Stimulated activated CD8-positive, alpha-beta memory T cell treated with anti-CD3 and anti-CD28 coated beads, Interleukin-15, amount 100 ng/mL, for 4 hours (primary cell): ENCODE results near the gene KRT81.
"Not testable (repeated sequence)": the region's sequence is repeated elsewhere in the genome, so short reads cannot be mapped to it uniquely, and the experiment has no call there.

Source experiments
- DNase-seq, 2 donors: peaks; one replicate each; pipeline ENCODE4 v3.0.0-alpha.2; 2020; ENCODE audit warnings: low read depth in 2 of 2

Gene KRT81

GRCh38 chr12:52274521-52275120 lies 16.7 kb downstream of the KRT81 start, which contains the start of gene KRT86:
TSS of gene KRT86 (plus strand) at chr12:52274645. CDS start at chr12:52301917, 27,272 bp downstream.
- DNase-seq, result no peak

GRCh38 chr12:52271158-52271557 lies 20.2 kb downstream of the KRT81 start:
- no peak for DNase-seq

GRCh38 chr12:52270541-52271070 lies 20.7 kb downstream of the KRT81 start:
- DNase-seq, result no peak

DNA sequence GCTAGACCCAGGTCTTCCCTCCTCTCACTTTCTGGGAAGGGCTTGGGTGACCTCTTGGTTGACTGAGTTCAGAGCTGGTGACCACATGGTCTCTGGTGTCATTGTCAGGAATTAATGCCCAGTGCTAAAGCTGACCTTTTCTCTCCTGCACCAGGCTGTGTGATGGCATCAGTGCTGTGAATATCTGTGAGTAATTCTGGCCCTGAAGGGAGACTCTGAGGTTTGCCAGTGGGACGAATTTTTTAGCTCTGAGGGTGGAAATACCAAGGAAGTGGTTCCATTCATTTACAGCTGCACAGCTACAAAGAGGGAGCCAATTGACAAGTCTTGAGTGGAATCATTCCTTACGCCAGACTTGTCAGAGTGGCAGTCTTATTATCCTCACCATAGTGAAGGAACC lies 23.1 kb downstream of the KRT81 start:
- DNase-seq, result no peak

GRCh38 chr12:52267699-52268098 lies 23.6 kb downstream of the KRT81 start:
- no peak for DNase-seq

- no peak for DNase-seq
These were observed 24.1 kb downstream of the KRT81 start for GRCh38 chr12:52267266-52267665.

GRCh38 chr12:52266514-52266913 lies 24.8 kb downstream of the KRT81 start:
- DNase-seq, result no peak

DNA sequence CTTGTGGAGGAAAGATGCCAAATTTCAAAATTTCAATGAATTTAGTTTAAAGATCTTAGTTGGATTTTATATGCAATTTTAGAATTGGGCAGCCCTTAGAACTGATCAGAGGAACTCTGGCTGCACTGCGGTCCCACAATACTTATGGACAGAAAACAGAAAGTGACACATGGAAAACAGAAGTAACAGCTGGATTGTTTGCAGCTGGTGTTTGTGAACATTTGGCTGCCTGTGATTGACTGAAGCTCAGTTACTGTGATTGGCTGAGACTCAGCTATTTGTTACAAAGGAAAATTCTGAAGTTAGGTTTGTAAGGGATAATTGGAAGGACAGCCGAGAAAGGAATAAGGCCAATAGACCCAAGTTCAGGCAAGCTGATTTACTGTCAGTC lies 26.9 kb downstream of the KRT81 start:
- no peak for DNase-seq

- DNase-seq, result no peak
These were observed 27.4 kb downstream of the KRT81 start for GRCh38 chr12:52263761-52264434.

GRCh38 chr12:52262286-52262685 lies 29.0 kb downstream of the KRT81 start:
- no peak for DNase-seq

DNA sequence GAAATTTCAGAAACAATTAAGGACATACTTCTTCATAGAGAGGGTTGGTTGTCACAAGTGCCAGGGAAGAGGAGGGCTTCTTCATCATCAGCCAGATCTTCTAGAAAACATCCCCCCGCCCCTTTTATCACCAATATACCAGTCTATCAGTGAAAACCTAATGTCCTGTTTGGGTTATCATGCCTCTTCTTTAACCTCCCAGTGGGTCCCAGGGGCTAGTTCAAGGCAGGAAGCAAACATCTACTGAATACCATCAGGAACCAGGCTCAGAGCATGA lies 30.2 kb downstream of the KRT81 start:
- DNase-seq, result no peak

DNA sequence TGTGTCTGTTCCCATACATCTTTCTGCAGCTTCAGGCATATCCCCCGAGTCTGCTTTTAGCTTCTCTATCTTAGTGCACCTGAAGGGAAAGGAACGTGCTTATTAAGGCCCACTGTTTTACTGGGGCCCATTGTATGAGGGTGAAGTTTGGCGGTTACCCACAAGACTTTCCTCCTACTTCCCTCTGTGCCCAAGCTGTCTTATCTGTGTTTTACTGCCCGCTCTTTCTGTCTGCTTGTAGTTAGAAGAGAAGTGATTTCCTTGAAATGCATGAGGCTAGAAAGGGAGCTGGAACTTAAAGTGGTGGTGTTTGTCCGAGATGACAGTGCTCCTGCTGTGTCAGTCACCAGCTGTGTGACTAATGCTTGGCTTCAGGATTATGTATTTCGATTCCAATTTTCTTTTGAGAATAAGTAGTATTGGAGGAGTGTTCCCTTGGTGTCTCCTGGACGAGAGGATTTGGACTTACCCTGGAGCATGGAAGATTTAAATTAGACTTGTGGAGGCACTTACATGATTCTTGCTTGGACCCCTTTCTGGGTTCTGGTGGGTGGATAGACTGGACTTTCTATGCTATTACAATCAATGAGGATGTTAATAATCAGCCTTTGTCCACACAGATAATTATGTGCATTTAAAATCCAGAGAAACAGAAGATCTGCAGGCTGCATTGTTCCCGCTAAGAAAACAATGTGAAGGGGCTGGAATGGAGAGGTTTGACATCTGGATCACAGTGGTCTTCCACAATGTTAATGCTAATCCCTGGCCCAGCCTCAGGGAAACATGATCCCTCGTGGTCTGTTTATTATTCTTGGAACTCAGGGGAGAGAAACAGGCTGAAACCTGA lies 30.8 kb downstream of the KRT81 start:
- DNase-seq, result no peak

GRCh38 chr12:52259657-52260243 lies 31.6 kb downstream of the KRT81 start:
- no peak for DNase-seq

- DNase-seq, result no peak
These were observed 32.9 kb downstream of the KRT81 start for GRCh38 chr12:52258335-52258901.

GRCh38 chr12:52257922-52258321 lies 33.4 kb downstream of the KRT81 start:
- not testable (repeated sequence) for DNase-seq

- DNase-seq, result no peak
These were observed 34.2 kb downstream of the KRT81 start for GRCh38 chr12:52257074-52257551.

GRCh38 chr12:52256584-52256935 lies 34.8 kb downstream of the KRT81 start:
- DNase-seq, result no peak

DNA sequence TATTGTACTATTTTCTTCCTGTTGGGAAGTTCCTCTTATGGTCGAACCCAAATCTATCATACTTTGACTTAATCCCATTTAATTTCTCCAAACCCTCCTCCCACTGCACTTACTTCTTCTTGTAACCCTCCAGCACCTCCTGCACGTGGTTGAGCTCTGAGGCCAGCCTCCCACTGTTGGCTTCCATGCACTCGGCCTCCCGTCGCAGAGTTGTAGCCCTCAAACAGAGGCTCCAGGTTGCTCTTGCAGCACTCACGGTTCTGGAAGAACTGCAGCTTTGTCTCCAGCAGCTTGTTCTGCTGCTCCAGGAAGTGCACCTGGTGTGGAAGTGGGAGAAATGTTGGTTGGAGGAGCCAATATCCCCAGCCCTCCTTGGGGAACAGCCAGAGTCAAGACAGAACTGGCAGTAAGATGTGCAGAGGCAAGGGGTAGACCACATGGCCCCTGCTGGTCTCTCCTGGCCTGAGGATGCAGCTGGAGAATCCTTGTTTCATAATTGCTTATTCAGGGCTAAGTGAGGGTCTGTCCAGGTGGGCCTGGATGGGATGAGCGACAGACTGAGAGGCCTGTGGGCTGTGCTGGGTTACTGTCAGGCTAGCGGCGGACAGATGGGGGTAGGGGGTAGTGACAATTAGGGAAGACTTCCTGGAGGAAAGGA lies 35.3 kb downstream of the KRT81 start:
- DNase-seq, result no peak

GRCh38 chr12:52254965-52255751 lies 36.2 kb downstream of the KRT81 start:
- no peak for DNase-seq

DNA sequence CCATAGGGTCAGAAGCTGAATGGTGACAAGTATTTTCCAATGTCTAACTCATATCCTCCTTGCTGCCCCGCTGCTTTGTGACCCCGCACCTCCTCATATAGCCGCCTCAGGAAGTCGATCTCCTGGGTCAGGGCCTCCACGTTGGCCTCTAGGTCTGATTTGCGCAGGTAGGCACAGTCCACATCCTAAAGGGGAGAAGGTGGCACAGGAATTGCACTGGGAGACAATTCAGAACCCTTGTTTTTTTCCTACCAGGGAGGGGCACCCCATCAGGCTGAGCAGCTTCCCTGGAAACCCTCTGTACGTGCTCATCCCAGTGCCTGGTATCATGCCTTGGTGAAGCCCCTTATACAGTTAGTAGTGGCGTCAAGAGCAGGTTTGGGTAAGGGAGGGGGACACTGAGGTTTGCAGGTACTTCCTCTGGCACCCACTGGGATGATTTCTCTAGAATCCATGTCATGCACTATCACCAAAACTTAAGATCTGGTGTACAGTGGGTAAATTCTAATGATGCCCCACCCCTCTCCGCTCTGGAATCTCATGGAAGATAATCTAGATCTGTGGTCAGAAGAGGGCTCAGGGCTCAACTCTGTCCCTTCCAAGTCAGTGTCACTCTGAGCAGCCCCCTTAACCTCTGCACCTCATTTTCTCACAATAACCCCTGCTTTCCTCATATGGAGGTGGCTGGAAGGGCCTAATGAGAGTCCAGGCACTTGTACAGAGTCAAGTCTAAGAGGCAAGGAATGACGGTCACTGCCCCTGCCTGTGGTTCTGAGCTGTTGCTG lies 37.0 kb downstream of the KRT81 start:
- DNase-seq, result no peak
